ENCODE results near the gene CTIF. TPM values are rescaled to one million over a fixed set of nuclear protein-coding genes. Genes with fewer than 3 reads are reported as not detected.

The CTIF gene
- total RNA-seq, 2 experiments from 2014 or later, result 0.06 to 0.38 TPM

DNA sequence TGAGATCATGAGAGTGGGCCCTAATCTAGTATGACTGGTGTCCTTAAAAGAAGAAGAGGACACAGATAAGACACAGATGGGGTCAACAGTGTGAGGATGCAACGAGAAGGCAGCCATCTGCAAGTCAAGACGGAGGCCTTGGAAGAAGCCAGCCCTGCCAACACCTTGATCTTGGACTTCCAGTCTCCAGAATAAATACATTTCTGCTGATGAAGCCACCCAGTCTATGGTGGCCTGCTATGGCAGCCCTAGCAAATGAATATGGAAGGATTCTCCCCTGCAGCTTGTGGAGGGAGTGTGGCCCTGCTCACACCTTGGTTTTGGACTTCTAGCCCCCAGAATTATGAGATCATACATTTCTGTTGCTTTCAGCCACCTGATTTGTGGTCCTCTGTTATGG, 12.3 kb downstream of the CTIF start:
- no peak overlapping the region for H3K4me2 ChIP-seq (ENCODE audit: low read length)
- H3K27ac ChIP-seq (ENCODE audit: low read depth, low read length, poor library complexity, severe bottlenecking), result no peak overlapping the region
- no peaks in the 10 kb centered on the region for H3K4me1 ChIP-seq (ENCODE audit: insufficient read depth, low read length, poor library complexity, severe bottlenecking)
- POLR2A ChIA-PET, result no interaction called here
- no peaks in the 10 kb centered on the region for H3K9me3 ChIP-seq (ENCODE audit: low read length)
- no peaks in the 10 kb centered on the region for H3K79me2 ChIP-seq (ENCODE audit: insufficient read depth, low read depth, low read length)
- TF ChIP-seq EZH2phosphoT487 (IDR thresholded peaks at IDR 0.05; ENCODE audit: borderline replicate concordance, low read depth, low read length) (no peak), CTCF (conservative IDR thresholded peaks at IDR 0.05; ENCODE audit: low read length) (no peak)
- no peak for DNase-seq (ENCODE audit: low spot score)
- BruUV-seq (replicated peaks), result no TSS peak
- intact Hi-C loops (cut with micrococcal nuclease; ENCODE audit: unreplicated experiment), result no loop called here
- H3K4me3 ChIP-seq (ENCODE audit: low read depth, low read length, poor library complexity, severe bottlenecking), result no peak overlapping the region
- H4K20me1 ChIP-seq (ENCODE audit: insufficient read depth, low read length), result no peaks in the 10 kb centered on the region
- no peaks in the 10 kb centered on the region for H3K9me2 ChIP-seq (ENCODE audit: insufficient read depth, low read length)
- no peak overlapping the region for H2AFZ ChIP-seq (ENCODE audit: low read length)
- H3K36me3 ChIP-seq (ENCODE audit: insufficient read depth, low read length), result no peaks in the 10 kb centered on the region
- CTCF ChIA-PET (ENCODE audit: unreplicated experiment), result no interaction called here

DNA sequence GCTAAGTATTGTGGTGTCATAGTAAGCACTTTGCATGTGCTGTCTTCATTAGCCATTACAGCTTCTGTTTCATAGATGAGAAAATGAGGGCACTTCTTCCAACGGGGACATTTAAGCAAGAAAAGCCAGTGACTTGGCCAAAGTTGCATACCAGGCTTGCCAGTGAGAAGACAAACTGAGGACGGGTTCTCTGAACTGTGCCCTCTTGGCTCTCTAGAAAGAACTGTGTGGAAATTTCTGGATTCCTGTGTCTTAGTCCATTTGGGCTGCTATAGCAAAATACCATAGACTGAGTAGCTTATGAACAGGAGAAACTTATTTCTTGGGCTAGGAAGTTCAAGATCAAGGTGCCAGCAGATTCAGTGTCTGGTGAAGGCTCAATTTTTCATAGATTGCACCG, 13.3 kb downstream of the CTIF start:
- Histone ChIP-seq H3K4me3 (ENCODE audit: low read depth, low read length, poor library complexity, severe bottlenecking) (no peak overlapping the region), H3K36me3 (ENCODE audit: insufficient read depth, low read length) (no peaks in the 10 kb centered on the region), H3K27ac (ENCODE audit: low read depth, low read length, poor library complexity, severe bottlenecking) (no peak overlapping the region), H3K9me3 (ENCODE audit: low read length) (no peaks in the 10 kb centered on the region), H4K20me1 (ENCODE audit: insufficient read depth, low read length) (no peaks in the 10 kb centered on the region), H3K4me2 (ENCODE audit: low read length) (no peak overlapping the region), H2AFZ (ENCODE audit: low read length) (no peak overlapping the region), H3K9me2 (ENCODE audit: insufficient read depth, low read length) (no peaks in the 10 kb centered on the region), H3K4me1 (ENCODE audit: insufficient read depth, low read length, poor library complexity, severe bottlenecking) (no peaks in the 10 kb centered on the region), H3K79me2 (ENCODE audit: insufficient read depth, low read depth, low read length) (no peaks in the 10 kb centered on the region)
- DNase-seq (ENCODE audit: low spot score), result no peak
- intact Hi-C loops (cut with micrococcal nuclease; ENCODE audit: unreplicated experiment), result no loop called here
- TF ChIP-seq CTCF (conservative IDR thresholded peaks at IDR 0.05; ENCODE audit: low read length), result no peak
- TF ChIP-seq EZH2phosphoT487 (IDR thresholded peaks at IDR 0.05; ENCODE audit: borderline replicate concordance, low read depth, low read length), result no peak
- ChIA-PET POLR2A (no interaction called here), CTCF (ENCODE audit: unreplicated experiment) (no interaction called here)
- no TSS peak for BruUV-seq (replicated peaks)

GRCh38 chr18:48553236-48553635, 14.4 kb downstream of the CTIF start:
- ChIA-PET CTCF (ENCODE audit: unreplicated experiment) (no interaction called here), POLR2A (no interaction called here)
- no peaks in the 10 kb centered on the region for H3K9me2 ChIP-seq (ENCODE audit: insufficient read depth, low read length)
- H3K27ac ChIP-seq (ENCODE audit: low read depth, low read length, poor library complexity, severe bottlenecking), result no peak overlapping the region
- intact Hi-C loops (cut with micrococcal nuclease; ENCODE audit: unreplicated experiment), result no loop called here
- H3K9me3 ChIP-seq (ENCODE audit: low read length), result no peaks in the 10 kb centered on the region
- H3K4me2 ChIP-seq (ENCODE audit: low read length), result no peak overlapping the region
- no peaks in the 10 kb centered on the region for H3K36me3 ChIP-seq (ENCODE audit: insufficient read depth, low read length)
- no peak overlapping the region for H2AFZ ChIP-seq (ENCODE audit: low read length)
- no TSS peak for BruUV-seq (replicated peaks)
- TF ChIP-seq CTCF (conservative IDR thresholded peaks at IDR 0.05; ENCODE audit: low read length), result no peak
- no peak for TF ChIP-seq EZH2phosphoT487 (IDR thresholded peaks at IDR 0.05; ENCODE audit: borderline replicate concordance, low read depth, low read length)
- no peaks in the 10 kb centered on the region for H3K79me2 ChIP-seq (ENCODE audit: insufficient read depth, low read depth, low read length)
- no peaks in the 10 kb centered on the region for H4K20me1 ChIP-seq (ENCODE audit: insufficient read depth, low read length)
- no peak overlapping the region for H3K4me3 ChIP-seq (ENCODE audit: low read depth, low read length, poor library complexity, severe bottlenecking)
- H3K4me1 ChIP-seq (ENCODE audit: insufficient read depth, low read length, poor library complexity, severe bottlenecking), result no peaks in the 10 kb centered on the region
- DNase-seq (ENCODE audit: low spot score), result no peak

Measured in OCI-LY7 (cell line).